Duodenal mucosa (tissue), 2 donors: ENCODE results near the gene KRTAP9-6.
"Not testable (repeated sequence)": the region's sequence is repeated elsewhere in the genome, so short reads cannot be mapped to it uniquely, and the experiment has no call there.

Source experiments
- H3K27ac ChIP-seq: one replicate; pipeline ENCODE4 v1.7.0; 2013; ENCODE audit warnings: low read depth, low read length
- H3K27me3 ChIP-seq, 2 donors: one replicate each; pipeline ENCODE4 v1.7.0; 2013; ENCODE audit warnings: low read length in 2 of 2, control low read depth in 1 of 2; ENCODE audit not compliant: insufficient read depth in 2 of 2, control insufficient read depth in 1 of 2
- H3K36me3 ChIP-seq, 2 donors: one replicate each; pipeline ENCODE4 v1.7.0; 2013; ENCODE audit warnings: low read length in 2 of 2, control low read depth in 1 of 2; ENCODE audit not compliant: insufficient read depth in 2 of 2, control insufficient read depth in 1 of 2
- H3K4me1 ChIP-seq, 2 donors: one replicate each; pipeline ENCODE4 v1.7.0; 2013; ENCODE audit warnings: low read length in 2 of 2, control low read depth in 1 of 2; ENCODE audit not compliant: insufficient read depth in 2 of 2, control insufficient read depth in 1 of 2
- H3K4me3 ChIP-seq, 2 donors: one replicate each; pipeline ENCODE4 v1.7.0; 2013; ENCODE audit warnings: low read length in 2 of 2, low read depth in 1 of 2
- H3K9ac ChIP-seq, 2 donors: one replicate each; pipeline ENCODE4 v1.7.0; 2013; ENCODE audit warnings: low read length in 2 of 2, low read depth in 1 of 2
- H3K9me3 ChIP-seq, 2 donors: one replicate each; pipeline ENCODE4 v1.7.0; 2013; ENCODE audit warnings: low read length in 2 of 2, control low read depth in 1 of 2; ENCODE audit not compliant: control insufficient read depth in 1 of 2

KRTAP9-6 gene

GRCh38 chr17:41265078-41265477 lies at the start of gene KRTAP9-6:
Gene KRTAP9-6 (plus strand): TSS chr17:41265378. CDS start chr17:41265378, 0 bp downstream.
- Histone ChIP-seq H3K4me1 (no peaks in the 10 kb centered on the region), H3K27me3 (peaks cover 4 to 9% of the 10 kb centered on the region in 2 donors), H3K36me3 (no peaks in the 10 kb centered on the region), H3K9me3 (no peaks in the 10 kb centered on the region), H3K9ac (no peak within 1 kb of the TSS), H3K27ac (no peak within 1 kb of the TSS), H3K4me3 (no peak within 1 kb of the TSS)

- Histone ChIP-seq H3K4me3 (no peak overlapping the region), H3K4me1 (no peaks in the 10 kb centered on the region), H3K36me3 (no peaks in the 10 kb centered on the region), H3K27me3 (peaks cover 0 to 8% of the 10 kb centered on the region in 2 donors), H3K27ac (no peak overlapping the region), H3K9ac (no peak overlapping the region), H3K9me3 (no peaks in the 10 kb centered on the region)
Observed at GRCh38 chr17:41215681-41216080, 49.5 kb upstream of the KRTAP9-6 start.

GRCh38 chr17:41223821-41224220 lies 41.4 kb upstream of the KRTAP9-6 start:
- Histone ChIP-seq H3K27ac (no peak overlapping the region), H3K9ac (no peak overlapping the region), H3K9me3 (no peaks in the 10 kb centered on the region), H3K36me3 (no peaks in the 10 kb centered on the region), H3K27me3 (peaks cover 0 to 6% of the 10 kb centered on the region in 2 donors), H3K4me1 (no peaks in the 10 kb centered on the region), H3K4me3 (no peak overlapping the region)

GRCh38 chr17:41226051-41226450 lies 39.1 kb upstream of the KRTAP9-6 start:
- no peaks in the 10 kb centered on the region for H3K9me3 ChIP-seq
- no peaks in the 10 kb centered on the region for H3K4me1 ChIP-seq
- H3K36me3 ChIP-seq: no peaks in the 10 kb centered on the region
- peaks cover 0 to 6% of the 10 kb centered on the region in 2 donors for H3K27me3 ChIP-seq
- H3K9ac ChIP-seq: no peak overlapping the region
- H3K27ac ChIP-seq: no peak overlapping the region
- no peak overlapping the region for H3K4me3 ChIP-seq

- H3K9ac ChIP-seq, H3K27ac ChIP-seq, H3K4me3 ChIP-seq, H3K4me1 ChIP-seq, H3K9me3 ChIP-seq, H3K27me3 ChIP-seq, H3K36me3 ChIP-seq: not testable (repeated sequence)
Observed at GRCh38 chr17:41226598-41227095, 38.5 kb upstream of the KRTAP9-6 start, which contains the start of gene KRTAP9-2. Gene KRTAP9-2 (plus strand): TSS chr17:41226648. CDS start chr17:41226655, 7 bp downstream.

GRCh38 chr17:41230094-41230493 lies 35.1 kb upstream of the KRTAP9-6 start:
- Histone ChIP-seq H3K36me3 (no peaks in the 10 kb centered on the region), H3K27ac (no peak overlapping the region), H3K9ac (no peak overlapping the region), H3K4me3 (no peak overlapping the region), H3K4me1 (no peaks in the 10 kb centered on the region), H3K9me3 (no peaks in the 10 kb centered on the region), H3K27me3 (peaks cover 6 to 17% of the 10 kb centered on the region in 2 donors)

GRCh38 chr17:41231731-41232130 lies 33.4 kb upstream of the KRTAP9-6 start:
- Histone ChIP-seq H3K27me3 (peaks cover 6 to 17% of the 10 kb centered on the region in 2 donors), H3K36me3 (no peaks in the 10 kb centered on the region), H3K4me1 (no peaks in the 10 kb centered on the region), H3K27ac (no peak overlapping the region), H3K4me3 (no peak overlapping the region), H3K9ac (no peak overlapping the region), H3K9me3 (no peaks in the 10 kb centered on the region)

- H3K4me1 ChIP-seq, H3K4me3 ChIP-seq, H3K27ac ChIP-seq, H3K9me3 ChIP-seq, H3K9ac ChIP-seq, H3K36me3 ChIP-seq: not testable (repeated sequence)
- H3K27me3 ChIP-seq: peaks cover 6 to 17% of the 10 kb centered on the region in 2 donors
Observed at GRCh38 chr17:41232399-41233105, 32.6 kb upstream of the KRTAP9-6 start, which contains the start of gene KRTAP9-3. Gene KRTAP9-3 (plus strand): TSS chr17:41232449. CDS start chr17:41232502, 53 bp downstream.

- peaks cover 5 to 14% of the 10 kb centered on the region in 2 donors for H3K27me3 ChIP-seq
- H3K9me3 ChIP-seq, H3K4me1 ChIP-seq, H3K4me3 ChIP-seq, H3K27ac ChIP-seq, H3K9ac ChIP-seq, H3K36me3 ChIP-seq: not testable (repeated sequence)
Observed at GRCh38 chr17:41237116-41237515, 28.1 kb upstream of the KRTAP9-6 start.

GRCh38 chr17:41237949-41238437 lies 27.2 kb upstream of the KRTAP9-6 start, which contains the start of gene KRTAP9-8:
Gene KRTAP9-8 (plus strand): TSS chr17:41237999. CDS start chr17:41238052, 53 bp downstream.
- H3K36me3 ChIP-seq, H3K4me1 ChIP-seq, H3K27ac ChIP-seq, H3K27me3 ChIP-seq, H3K9me3 ChIP-seq, H3K4me3 ChIP-seq, H3K9ac ChIP-seq: not testable (repeated sequence)
